IPS-20b (cell line): ENCODE results near the gene PCDH9.
"Not testable (repeated sequence)": the region's sequence is repeated elsewhere in the genome, so short reads cannot be mapped to it uniquely, and the experiment has no call there.

Experiments
- H3K27ac ChIP-seq: one replicate; pipeline ENCODE4 v1.5.1; 2013; ENCODE audit warnings: low read length
- H3K27me3 ChIP-seq: 2 replicates; pipeline ENCODE4 v1.6.1; 2013; ENCODE audit warnings: mild to moderate bottlenecking, low read length, inconsistent platforms; ENCODE audit not compliant: insufficient read depth
- H3K36me3 ChIP-seq: 2 replicates; pipeline ENCODE4 v1.6.1; 2013; ENCODE audit warnings: low read depth, mild to moderate bottlenecking, inconsistent platforms, low read length, moderate library complexity; ENCODE audit not compliant: insufficient read depth
- H3K4me1 ChIP-seq: 2 replicates; pipeline ENCODE4 v1.6.1; 2013; ENCODE audit warnings: mild to moderate bottlenecking, control low read depth, inconsistent platforms, low read length, moderate library complexity; ENCODE audit not compliant: insufficient read depth
- H3K4me3 ChIP-seq: 2 replicates; pipeline ENCODE4 v1.5.1; 2013; ENCODE audit warnings: mild to moderate bottlenecking, low read length, inconsistent platforms
- H3K9ac ChIP-seq: 2 replicates; pipeline ENCODE4 v1.6.1; 2013; ENCODE audit warnings: low read depth, mild to moderate bottlenecking, inconsistent platforms, low read length, moderate library complexity
- H3K9me3 ChIP-seq: 2 replicates; pipeline ENCODE4 v1.6.1; 2013; ENCODE audit warnings: mild to moderate bottlenecking, low read depth, low read length, inconsistent platforms; ENCODE audit not compliant: insufficient read depth

The PCDH9 gene

DNA sequence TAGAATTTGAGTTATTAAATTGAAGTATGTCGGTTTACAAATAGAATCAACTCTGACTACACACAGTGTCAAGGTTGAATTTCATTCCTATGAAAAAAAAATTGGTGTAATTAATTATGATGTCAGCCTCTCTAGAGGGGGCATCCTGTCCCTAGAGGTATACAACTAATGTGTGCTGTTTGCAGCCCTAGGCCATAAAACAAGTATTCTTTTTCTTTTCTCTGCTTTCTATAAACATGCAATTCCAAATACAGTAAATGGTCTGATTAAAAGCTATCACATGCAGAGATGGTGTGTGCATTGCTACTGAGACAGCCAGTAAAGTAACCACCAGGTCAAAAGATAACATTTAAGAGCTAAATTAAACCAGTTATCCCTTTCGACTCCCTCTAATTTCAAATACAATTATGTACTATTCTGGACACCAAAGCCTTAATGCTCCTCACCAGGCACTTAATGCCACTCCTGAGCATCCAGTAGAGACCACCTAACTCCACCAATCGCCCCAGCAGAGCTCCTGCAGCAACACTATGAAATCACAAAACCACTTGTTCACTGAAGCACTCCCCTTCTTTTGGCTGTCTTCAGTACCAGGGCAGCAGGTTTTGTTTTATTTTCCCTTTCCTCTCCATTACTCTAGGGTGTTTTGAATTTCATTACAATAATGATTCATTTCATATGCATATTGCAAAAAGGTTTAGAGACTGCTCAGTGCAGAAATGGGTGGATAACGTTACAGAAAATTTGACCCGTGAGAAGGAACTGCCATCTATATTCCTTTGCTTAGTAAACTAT lies 426.9 kb downstream of the PCDH9 start:
- H3K27ac ChIP-seq, result no peak overlapping the region
- no peaks in the 10 kb centered on the region for H3K27me3 ChIP-seq
- no peak overlapping the region for H3K9ac ChIP-seq
- peaks cover 15% of the 10 kb centered on the region; the same call in 1 of the 2 replicates for H3K4me1 ChIP-seq
- H3K9me3 ChIP-seq, result no peaks in the 10 kb centered on the region
- no peaks in the 10 kb centered on the region for H3K36me3 ChIP-seq
- H3K4me3 ChIP-seq, result no peak overlapping the region

DNA sequence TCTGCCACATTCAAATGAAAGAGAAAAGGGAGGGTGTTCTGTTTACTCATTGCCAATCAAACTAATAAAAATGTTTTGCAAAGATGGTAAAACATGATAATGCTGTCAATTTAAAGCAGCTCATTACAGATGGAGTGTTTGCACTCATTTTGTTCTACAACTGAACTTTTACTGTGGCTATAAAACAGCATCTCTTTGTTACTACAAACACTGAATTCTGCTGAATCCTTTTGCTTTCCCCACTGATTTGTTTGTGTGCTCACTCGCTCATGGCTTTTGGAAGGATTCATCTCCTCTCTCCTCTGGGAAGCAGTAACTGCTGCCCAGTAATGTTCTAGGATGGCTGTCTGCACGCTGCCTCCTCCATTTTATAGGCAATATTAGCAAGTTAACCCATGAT lies 434.5 kb downstream of the PCDH9 start:
- Histone ChIP-seq H3K27ac (no peak overlapping the region), H3K9ac (no peak overlapping the region), H3K4me3 (no peak overlapping the region), H3K36me3 (no peaks in the 10 kb centered on the region), H3K9me3 (no peaks in the 10 kb centered on the region), H3K27me3 (no peaks in the 10 kb centered on the region), H3K4me1 (peaks cover 2% of the 10 kb centered on the region; the same call in 1 of the 2 replicates)

DNA sequence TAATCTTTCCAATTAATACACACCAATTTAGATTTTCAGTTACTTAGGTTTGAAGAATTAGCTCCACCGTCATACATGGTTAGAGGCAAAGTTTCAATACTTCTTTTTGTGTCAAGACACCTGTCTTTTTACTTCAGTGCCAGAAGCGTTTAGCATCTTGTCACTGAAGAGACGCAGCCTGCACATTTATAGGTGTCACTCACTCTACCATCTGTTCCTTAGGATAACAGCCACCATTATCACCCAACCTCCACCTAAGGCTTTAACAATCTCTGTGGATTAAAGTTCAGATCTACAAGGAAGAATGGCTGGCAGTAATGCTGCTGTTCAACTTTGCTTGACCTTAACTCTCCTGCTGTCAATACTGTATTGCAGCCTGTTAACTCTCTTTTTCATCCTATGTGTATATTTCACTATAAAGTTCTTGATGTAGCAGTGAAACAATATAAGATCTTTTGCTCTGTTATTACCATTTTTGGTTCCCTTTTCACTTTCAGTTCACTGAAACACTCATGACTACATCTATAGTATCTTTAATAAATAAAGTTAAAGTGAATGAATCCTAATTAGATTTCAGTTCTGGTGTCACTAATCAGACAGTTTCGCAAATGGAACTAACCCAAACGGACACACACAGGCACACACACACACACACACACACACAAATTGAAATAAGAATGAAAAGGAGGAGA lies 435.6 kb downstream of the PCDH9 start:
- Histone ChIP-seq H3K36me3 (no peaks in the 10 kb centered on the region), H3K27ac (no peak overlapping the region), H3K4me1 (peaks cover 2% of the 10 kb centered on the region; the same call in 1 of the 2 replicates), H3K4me3 (no peak overlapping the region), H3K9me3 (no peaks in the 10 kb centered on the region), H3K27me3 (no peaks in the 10 kb centered on the region), H3K9ac (no peak overlapping the region)

DNA sequence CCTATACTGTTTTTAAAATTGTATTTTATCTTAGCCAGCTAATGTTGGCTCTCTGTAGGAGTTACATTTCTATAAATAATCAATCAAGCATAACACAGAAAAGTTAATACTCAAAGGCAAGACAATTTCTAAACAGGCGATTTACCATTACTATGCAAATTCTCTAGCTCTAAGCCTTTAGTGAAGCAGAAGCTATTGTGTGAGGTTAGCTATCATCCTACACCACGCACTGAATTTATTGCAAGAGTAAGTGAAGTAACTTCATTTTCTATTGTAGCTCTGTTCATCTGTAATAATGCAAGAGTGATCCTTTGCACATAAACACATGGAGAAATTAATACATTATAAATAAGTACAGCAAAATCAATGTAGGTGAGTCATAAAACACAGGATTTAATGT lies 439.3 kb downstream of the PCDH9 start:
- Histone ChIP-seq H3K27me3 (no peaks in the 10 kb centered on the region), H3K27ac (no peak overlapping the region), H3K4me3 (no peak overlapping the region), H3K4me1 (peaks cover 2% of the 10 kb centered on the region; the same call in 1 of the 2 replicates), H3K36me3 (no peaks in the 10 kb centered on the region), H3K9ac (no peak overlapping the region), H3K9me3 (no peaks in the 10 kb centered on the region)

DNA sequence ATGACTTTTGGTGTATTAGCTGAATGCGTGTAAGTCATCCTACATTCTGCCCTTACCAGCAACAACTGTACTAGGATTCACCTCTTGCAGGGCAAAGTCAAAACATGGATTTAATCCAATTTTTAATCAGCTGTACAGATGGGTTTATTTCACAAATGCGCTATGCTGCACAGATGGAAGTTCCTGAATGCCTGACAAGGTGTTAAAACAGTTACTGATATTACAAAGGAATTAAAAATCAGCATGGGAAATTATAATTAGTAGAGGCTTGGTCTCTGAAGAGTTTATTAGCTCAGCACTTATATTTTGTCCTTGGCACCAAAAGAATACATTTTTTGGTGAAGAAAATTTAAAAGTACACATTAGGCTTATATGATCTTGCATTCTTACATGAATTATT lies 448.9 kb downstream of the PCDH9 start:
- Histone ChIP-seq H3K27me3 (no peaks in the 10 kb centered on the region), H3K9ac (no peak overlapping the region), H3K4me3 (no peak overlapping the region), H3K4me1 (no peaks in the 10 kb centered on the region), H3K36me3 (no peaks in the 10 kb centered on the region), H3K9me3 (no peaks in the 10 kb centered on the region), H3K27ac (no peak overlapping the region)

DNA sequence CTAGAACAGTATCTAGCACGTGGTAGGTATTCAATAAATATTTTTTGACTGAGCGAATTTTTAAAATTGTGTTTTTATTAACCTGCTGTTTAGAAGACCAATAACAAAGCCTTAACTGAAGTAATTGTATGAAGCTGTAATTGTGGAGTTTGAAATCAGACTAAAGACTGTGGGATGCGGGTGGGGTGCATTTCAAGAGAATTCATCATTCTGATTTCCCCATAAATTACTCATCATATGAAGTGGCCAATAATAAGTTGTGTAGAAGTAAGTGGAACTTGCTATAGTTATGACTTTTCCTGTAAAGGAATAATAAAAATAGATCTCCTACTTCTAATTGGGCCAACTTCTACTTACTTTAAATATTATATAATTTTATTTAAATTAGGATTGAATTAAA lies 449.3 kb downstream of the PCDH9 start:
- H3K27me3 ChIP-seq, result no peaks in the 10 kb centered on the region
- H3K9me3 ChIP-seq, result no peaks in the 10 kb centered on the region
- no peak overlapping the region for H3K27ac ChIP-seq
- H3K36me3 ChIP-seq, result no peaks in the 10 kb centered on the region
- no peak overlapping the region for H3K4me3 ChIP-seq
- H3K9ac ChIP-seq, result no peak overlapping the region
- H3K4me1 ChIP-seq, result no peaks in the 10 kb centered on the region

DNA sequence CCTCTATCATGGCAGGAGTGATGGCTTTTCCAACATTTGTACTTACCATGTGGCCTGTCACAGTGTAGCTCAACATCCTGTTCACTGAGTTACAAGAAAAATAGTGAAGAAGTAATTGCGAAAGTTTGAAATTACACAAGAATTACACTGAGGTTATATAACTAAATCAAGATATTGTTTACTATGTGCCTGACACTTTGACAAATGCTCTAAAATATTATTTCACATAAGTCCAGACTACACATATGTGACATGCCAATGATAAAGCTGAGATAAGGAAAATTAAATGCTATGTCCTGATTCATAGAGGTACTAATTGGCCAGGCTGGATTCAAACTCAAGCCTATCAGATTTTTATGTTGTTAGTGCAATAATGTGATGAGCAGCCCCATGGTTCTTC lies 451.7 kb downstream of the PCDH9 start:
- Histone ChIP-seq H3K9ac (no peak overlapping the region), H3K4me1 (no peaks in the 10 kb centered on the region), H3K9me3 (no peaks in the 10 kb centered on the region), H3K4me3 (no peak overlapping the region), H3K27ac (no peak overlapping the region), H3K36me3 (no peaks in the 10 kb centered on the region), H3K27me3 (no peaks in the 10 kb centered on the region)

DNA sequence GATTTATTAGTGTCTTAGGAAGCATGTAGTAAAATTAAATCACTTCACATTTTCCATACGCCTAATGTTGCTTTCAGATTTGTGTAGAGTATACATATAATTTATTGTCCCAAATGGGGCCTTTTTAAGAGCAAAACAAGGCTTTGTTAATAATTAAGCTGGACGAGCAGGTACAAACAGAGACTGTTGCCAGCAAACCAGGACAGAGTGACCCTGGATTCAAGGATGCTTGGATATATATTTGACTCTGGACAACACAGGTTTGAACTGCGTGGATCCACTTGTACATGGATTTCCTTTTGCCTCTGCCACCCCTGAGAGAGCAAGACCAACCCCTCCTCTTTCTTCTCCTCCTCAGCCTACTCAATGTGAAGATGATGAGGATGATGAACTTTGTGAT lies 454.9 kb downstream of the PCDH9 start:
- H3K9me3 ChIP-seq, result no peaks in the 10 kb centered on the region
- H3K27ac ChIP-seq, result no peak overlapping the region
- H3K9ac ChIP-seq, result no peak overlapping the region
- H3K4me3 ChIP-seq, result no peak overlapping the region
- no peaks in the 10 kb centered on the region for H3K27me3 ChIP-seq
- no peaks in the 10 kb centered on the region for H3K4me1 ChIP-seq
- H3K36me3 ChIP-seq, result no peaks in the 10 kb centered on the region

DNA sequence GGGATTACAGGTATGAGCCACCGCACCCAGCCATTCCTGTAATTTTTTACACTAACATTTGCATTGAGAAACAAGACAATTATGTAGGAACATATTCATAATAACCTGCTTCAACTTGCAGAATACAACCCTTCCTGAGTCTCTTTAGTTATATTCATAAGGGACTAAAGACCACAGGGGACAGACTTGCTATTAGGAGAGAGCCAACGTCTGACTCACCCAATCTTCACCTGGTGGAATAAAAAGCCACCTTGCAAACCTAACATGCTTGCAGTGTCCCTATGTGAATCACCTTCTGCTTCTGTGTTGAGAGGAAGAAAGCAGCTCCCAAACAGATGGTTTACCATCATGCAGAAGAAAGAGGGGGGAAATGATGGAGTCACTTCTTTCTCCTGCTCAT lies 456.1 kb downstream of the PCDH9 start:
- Histone ChIP-seq H3K4me3 (no peak overlapping the region), H3K9ac (no peak overlapping the region), H3K27ac (no peak overlapping the region), H3K27me3 (no peaks in the 10 kb centered on the region), H3K4me1 (no peaks in the 10 kb centered on the region), H3K9me3 (no peaks in the 10 kb centered on the region), H3K36me3 (no peaks in the 10 kb centered on the region)

DNA sequence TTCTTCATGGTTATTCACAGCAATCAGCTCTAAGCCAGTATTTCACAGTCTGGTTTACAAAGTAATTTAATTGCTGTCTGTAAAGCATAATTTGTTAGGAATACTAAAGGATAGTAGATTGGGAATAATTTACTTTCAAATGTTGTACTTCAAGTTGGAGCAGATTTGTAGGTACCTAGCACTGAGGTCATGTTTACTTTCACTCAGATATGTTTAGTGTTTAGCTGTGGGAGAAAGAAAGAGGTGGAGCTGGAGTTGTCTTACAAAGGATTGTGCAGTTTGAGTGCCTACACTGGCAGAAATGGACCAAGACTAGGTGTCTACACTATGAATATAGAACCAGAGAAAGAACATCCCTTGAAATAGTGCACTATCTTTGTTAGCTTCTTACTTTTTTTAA lies 464.6 kb downstream of the PCDH9 start:
- Histone ChIP-seq H3K4me1 (no peaks in the 10 kb centered on the region), H3K4me3 (no peak overlapping the region), H3K27me3 (no peaks in the 10 kb centered on the region), H3K9me3 (peaks cover 12% of the 10 kb centered on the region), H3K36me3 (no peaks in the 10 kb centered on the region), H3K27ac (no peak overlapping the region), H3K9ac (no peak overlapping the region)

DNA sequence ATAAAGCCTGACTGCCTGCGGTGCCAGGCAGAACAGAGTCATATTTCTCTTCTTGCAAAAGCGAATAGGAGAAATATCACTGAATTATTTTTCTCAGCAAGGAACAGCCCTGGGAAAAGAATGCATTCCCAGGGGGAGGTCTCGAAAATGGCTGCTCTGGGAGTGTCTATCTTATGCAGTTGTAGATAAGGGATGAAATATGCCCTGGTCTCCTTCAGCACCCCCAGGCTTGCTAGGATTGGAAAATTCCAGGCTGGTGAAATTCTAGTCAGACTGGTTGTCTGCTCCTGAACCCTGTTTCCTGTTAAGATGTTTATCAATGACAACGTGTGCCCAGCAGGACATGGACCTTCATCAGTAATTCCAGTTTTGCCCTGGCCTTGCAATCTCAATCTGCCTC lies 469.5 kb downstream of the PCDH9 start:
- H3K9me3 ChIP-seq, result peaks cover 23% of the 10 kb centered on the region
- not testable (repeated sequence) for H3K9ac ChIP-seq, H3K36me3 ChIP-seq

DNA sequence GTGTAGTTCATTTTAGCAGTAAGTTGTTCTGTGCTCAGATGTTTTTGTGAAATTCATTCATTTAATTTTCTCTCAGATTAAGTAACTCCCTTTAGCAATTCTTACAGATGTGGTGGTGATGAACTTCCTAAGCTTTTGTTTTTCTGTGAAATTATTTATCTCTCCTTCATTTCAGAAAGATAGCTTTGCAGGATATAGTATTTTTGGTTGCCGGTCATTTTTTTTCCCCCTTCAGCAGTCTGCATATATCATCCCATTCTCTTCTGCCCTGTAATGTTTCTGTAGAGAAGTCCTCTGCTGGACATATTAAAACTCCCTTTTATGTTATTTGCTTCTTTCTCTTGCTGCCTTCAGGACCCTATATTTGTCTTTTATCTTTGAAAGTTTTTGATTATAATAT lies 470.2 kb downstream of the PCDH9 start:
- H3K9me3 ChIP-seq, result peaks cover 23% of the 10 kb centered on the region
- no peak overlapping the region for H3K4me3 ChIP-seq
- H3K27me3 ChIP-seq, result no peaks in the 10 kb centered on the region
- no peaks in the 10 kb centered on the region for H3K36me3 ChIP-seq
- no peak overlapping the region for H3K9ac ChIP-seq
- no peak overlapping the region for H3K27ac ChIP-seq
- no peaks in the 10 kb centered on the region for H3K4me1 ChIP-seq

More for the DNA sequence above, 469.5 kb downstream of the PCDH9 start:
- H3K27ac ChIP-seq, H3K27me3 ChIP-seq, H3K4me1 ChIP-seq, H3K4me3 ChIP-seq: not testable (repeated sequence)
